Fibroblast of the aortic adventitia (primary cell): Measurements from ENCODE around the gene ARHGEF10L. TPM values are rescaled to one million over a fixed set of nuclear protein-coding genes. Genes with fewer than 3 reads are reported as not detected.

Source experiments
- DNase-seq: peaks from one replicate; pipeline ENCODE4 v3.0.0-alpha.2; 2010; ENCODE audit warnings: low read depth
- H3K4me3 ChIP-seq: 2 replicates; pipeline ENCODE4 v1.5.1; 2011; ENCODE audit warnings: low read depth, mild to moderate bottlenecking, control low read depth, low read length, moderate library complexity
- CTCF ChIP-seq: IDR thresholded peaks from 2 replicates; pipeline ENCODE4 v1.5.1; 2011; ENCODE audit warnings: mild to moderate bottlenecking, low read length, control low read depth, inconsistent platforms; ENCODE audit not compliant: insufficient read depth
- total RNA-seq: library from RNA; depleted of rRNA; stranded (reverse); fragments of >200 nt; gene quantifications from 2 replicates; pipeline ENCODE4 v1.2.3, GENCODE V29; 2012; ENCODE audit warnings: low replicate concordance

The ARHGEF10L gene
- total RNA-seq, 1 donor: 23.9 TPM

DNA sequence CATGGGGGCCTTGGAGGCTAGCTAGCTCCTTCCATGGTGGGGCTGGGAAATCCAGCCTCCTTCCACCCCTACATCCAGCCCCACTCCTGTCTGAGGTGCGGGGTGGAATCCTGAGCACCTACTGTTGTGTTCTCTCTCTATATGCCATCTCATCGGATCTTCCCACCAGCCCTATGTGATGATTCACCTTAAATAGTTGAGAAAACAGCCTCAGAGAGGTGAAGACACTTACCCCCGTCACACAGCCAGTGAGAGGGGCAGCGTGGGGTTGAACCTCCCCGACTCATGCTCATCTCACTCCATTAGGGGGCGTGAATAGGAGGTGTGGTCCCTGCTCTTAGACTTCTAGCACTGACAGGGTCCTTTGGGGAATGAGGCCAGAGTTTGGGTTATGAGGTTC, 184.7 kb downstream of the ARHGEF10L start:
- H3K4me3 ChIP-seq: no peak overlapping the region
- DNase-seq: no peak
- no peak for TF ChIP-seq CTCF

DNA sequence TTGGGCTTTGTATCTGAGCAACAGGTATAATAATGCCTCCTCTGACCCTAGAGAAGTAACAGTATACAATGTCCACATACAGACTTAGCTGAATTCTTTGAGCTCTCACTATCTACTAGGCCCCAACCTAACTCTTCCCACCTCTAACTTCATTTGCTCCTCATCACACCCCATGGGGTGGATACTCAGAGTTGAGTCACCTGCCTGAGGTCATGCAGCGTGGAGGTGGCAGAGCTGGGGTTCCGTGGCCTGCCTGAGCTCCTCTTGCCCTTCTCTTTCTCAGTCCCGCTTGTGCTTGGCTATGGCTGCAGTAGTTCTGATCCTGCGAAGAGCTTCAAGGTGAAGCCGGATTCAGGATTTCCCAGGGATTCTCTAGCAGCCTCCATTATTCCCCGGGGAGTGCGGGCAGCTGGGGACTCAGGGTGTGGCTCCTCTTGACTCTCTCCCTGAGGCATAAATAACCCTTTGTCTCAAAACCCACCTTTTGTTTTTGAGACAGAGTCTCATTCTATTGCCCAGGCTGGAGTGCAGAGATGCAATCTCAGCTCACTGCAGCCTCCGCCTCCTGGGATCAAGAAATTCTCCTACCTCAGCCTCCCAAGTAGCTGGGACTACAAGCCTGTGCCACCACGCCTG, 185.7 kb downstream of the ARHGEF10L start:
- TF ChIP-seq CTCF: no peak
- DNase-seq: no peak
- no peak overlapping the region for H3K4me3 ChIP-seq

GRCh38 chr1:17725811-17726582, 186.5 kb downstream of the ARHGEF10L start:
- H3K4me3 ChIP-seq: no peak overlapping the region
- no peak for DNase-seq
- no peak for TF ChIP-seq CTCF

GRCh38 chr1:17728123-17728712, 188.7 kb downstream of the ARHGEF10L start:
- DNase-seq: no peak
- no peak overlapping the region for H3K4me3 ChIP-seq
- no peak for TF ChIP-seq CTCF

DNA sequence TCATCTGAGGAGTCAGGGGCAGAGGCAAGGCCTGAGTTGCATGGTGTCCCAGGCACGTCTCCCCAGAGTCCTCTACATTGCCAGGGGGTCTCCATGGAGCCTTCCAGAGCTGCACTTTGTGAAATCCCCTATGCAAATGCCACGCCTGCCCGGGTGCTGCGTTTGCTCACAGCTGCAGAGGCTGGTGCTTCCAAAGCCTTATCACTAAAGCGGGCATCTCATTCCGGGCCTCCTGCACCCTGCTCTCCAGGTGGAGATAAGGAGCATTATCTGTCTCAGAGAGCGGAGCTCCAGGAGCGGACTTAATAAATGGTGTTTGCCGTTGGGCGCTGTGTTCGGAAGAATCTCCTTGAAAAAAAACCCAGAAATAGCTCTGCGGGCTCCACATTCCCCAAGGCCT, 189.8 kb downstream of the ARHGEF10L start:
- no peak for DNase-seq
- H3K4me3 ChIP-seq: no peak overlapping the region
- no peak for TF ChIP-seq CTCF

DNA sequence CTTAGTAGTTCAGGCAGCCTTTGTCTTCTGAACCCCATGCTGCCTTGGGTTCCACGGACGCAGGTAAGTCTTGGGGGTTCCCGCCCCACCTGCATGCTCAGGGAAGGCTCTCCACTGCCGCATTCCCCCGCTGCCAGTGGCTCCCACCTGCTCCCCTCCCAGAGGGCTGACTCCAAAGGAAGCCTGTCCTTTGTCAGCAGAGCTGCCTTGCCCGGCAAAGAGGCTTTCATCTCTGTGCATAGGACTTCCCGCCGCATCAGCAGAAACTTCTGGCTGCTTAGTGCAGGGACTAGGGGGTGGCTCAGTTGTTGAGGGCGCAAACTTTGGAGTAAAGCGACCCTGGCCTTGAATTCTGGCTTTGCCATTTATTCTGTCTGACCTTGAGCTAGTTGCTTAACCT, 190.4 kb downstream of the ARHGEF10L start:
- no peak for DNase-seq
- TF ChIP-seq CTCF: no peak
- H3K4me3 ChIP-seq: no peak overlapping the region
